Fibroblast of skin of right quadriceps (primary cell): ENCODE data around the gene LRRC61.
A peak's percentile ranks its signal among the peaks of the same experiment; 100 is the strongest.

Source experiments
- DNase-seq: peaks from one replicate; pipeline ENCODE4 v3.0.0-alpha.2; 2013

The LRRC61 gene

GRCh38 chr7:150358433-150358832, 35.3 kb downstream of the LRRC61 start:
- DNase-seq: no peak

GRCh38 chr7:150358988-150359621, 36.0 kb downstream of the LRRC61 start:
- DNase-seq: no peak

- DNase-seq: no peak
Measured at GRCh38 chr7:150359622-150360362, 36.6 kb downstream of the LRRC61 start.

- no peak for DNase-seq
Measured at GRCh38 chr7:150360363-150361058, 37.4 kb downstream of the LRRC61 start.

GRCh38 chr7:150361402-150361801, 38.2 kb downstream of the LRRC61 start:
- no peak for DNase-seq

GRCh38 chr7:150361807-150362621, 38.9 kb downstream of the LRRC61 start:
- DNase-seq: no peak

- no peak for DNase-seq
Measured at GRCh38 chr7:150363370-150363769, 40.2 kb downstream of the LRRC61 start.

- DNase-seq: no peak
Measured at GRCh38 chr7:150363872-150364271, 40.7 kb downstream of the LRRC61 start.

GRCh38 chr7:150365194-150365593, 42.0 kb downstream of the LRRC61 start:
- DNase-seq: no peak

- DNase-seq: no peak
Measured at GRCh38 chr7:150365673-150366398, 42.7 kb downstream of the LRRC61 start.

GRCh38 chr7:150367677-150368095, 44.5 kb downstream of the LRRC61 start:
- no peak for DNase-seq

GRCh38 chr7:150368096-150368883, 45.1 kb downstream of the LRRC61 start, which contains the start of gene REPIN1:
TSS of gene REPIN1 (plus strand) at chr7:150368822. CDS start at chr7:150369712, 890 bp downstream.
- DNase-seq: peak; percentile 82

- DNase-seq: peak; percentile 62
Measured at GRCh38 chr7:150368884-150369747, 46.0 kb downstream of the LRRC61 start.

- DNase-seq: no peak
Measured at GRCh38 chr7:150369748-150370501, 46.8 kb downstream of the LRRC61 start.

GRCh38 chr7:150370612-150371071, 47.5 kb downstream of the LRRC61 start:
- peak; percentile 45 for DNase-seq

GRCh38 chr7:150371131-150371995, 48.2 kb downstream of the LRRC61 start:
- no peak for DNase-seq

GRCh38 chr7:150371996-150372270, 48.8 kb downstream of the LRRC61 start:
- no peak for DNase-seq

- DNase-seq: no peak
Measured at GRCh38 chr7:150372271-150373048, 49.3 kb downstream of the LRRC61 start.
